ENCODE results near the gene RGCC.
"Not testable (repeated sequence)": the region's sequence is repeated elsewhere in the genome, so short reads cannot be mapped to it uniquely, and the experiment has no call there.

RGCC gene

GRCh38 chr13:41492432-41493260 is 35.3 kb downstream of the RGCC start:
- no peak for DNase-seq

GRCh38 chr13:41494202-41494601 is 36.9 kb downstream of the RGCC start:
- no peak for DNase-seq

GRCh38 chr13:41495044-41495443 is 37.7 kb downstream of the RGCC start:
- no peak for DNase-seq

- no peak for DNase-seq
Observed at GRCh38 chr13:41496420-41497234, 39.3 kb downstream of the RGCC start.

GRCh38 chr13:41497436-41497835 is 40.1 kb downstream of the RGCC start:
- DNase-seq: no peak

- no peak for DNase-seq
Observed at GRCh38 chr13:41499452-41499851, 42.1 kb downstream of the RGCC start.

- no peak for DNase-seq
Observed at GRCh38 chr13:41500511-41500910, 43.2 kb downstream of the RGCC start.

GRCh38 chr13:41501281-41501680 is 43.9 kb downstream of the RGCC start:
- no peak for DNase-seq

- DNase-seq: no peak
Observed at GRCh38 chr13:41502031-41502430, 44.7 kb downstream of the RGCC start.

GRCh38 chr13:41502673-41503072 is 45.3 kb downstream of the RGCC start:
- peak; percentile 58 for DNase-seq

- no peak for DNase-seq
Observed at GRCh38 chr13:41503356-41503755, 46.0 kb downstream of the RGCC start.

- DNase-seq: not testable (repeated sequence)
Observed at GRCh38 chr13:41504657-41505056, 47.3 kb downstream of the RGCC start.

GRCh38 chr13:41505209-41505835 is 48.0 kb downstream of the RGCC start:
- no peak for DNase-seq

GRCh38 chr13:41506312-41506711 is 49.0 kb downstream of the RGCC start:
- no peak for DNase-seq

GRCh38 chr13:41509971-41510370 is 52.6 kb downstream of the RGCC start:
- no peak for DNase-seq

GRCh38 chr13:41511827-41512226 is 54.5 kb downstream of the RGCC start:
- no peak for DNase-seq

GRCh38 chr13:41512441-41512840 is 55.1 kb downstream of the RGCC start:
- DNase-seq: no peak

GRCh38 chr13:41513600-41513999 is 56.2 kb downstream of the RGCC start:
- no peak for DNase-seq

- DNase-seq: no peak
Observed at GRCh38 chr13:41514853-41515395, 57.6 kb downstream of the RGCC start.

- no peak for DNase-seq
Observed at GRCh38 chr13:41515491-41516139, 58.3 kb downstream of the RGCC start.

GRCh38 chr13:41516166-41516565 is 58.8 kb downstream of the RGCC start:
- DNase-seq: no peak

GRCh38 chr13:41516760-41517159 is 59.4 kb downstream of the RGCC start:
- DNase-seq: no peak
